IgD-negative memory B cell (primary cell): Measurements from ENCODE around the gene FAM13B. TPM values are rescaled to one million over a fixed set of nuclear protein-coding genes. Genes with fewer than 3 reads are reported as not detected.
"Not testable (repeated sequence)": the region's sequence is repeated elsewhere in the genome, so short reads cannot be mapped to it uniquely, and the experiment has no call there.

Experiments
- H3K27ac Mint-ChIP-seq, 3 donors: one replicate each; pipeline ENCODE4 v1.8.0; 2020 to 2022; ENCODE audit warnings: mild to moderate bottlenecking in 3 of 3, mixed read lengths in 3 of 3, moderate library complexity in 1 of 3
- H3K27me3 Mint-ChIP-seq: one replicate; pipeline ENCODE4 v1.8.0; 2021; ENCODE audit warnings: mixed read lengths
- H3K36me3 Mint-ChIP-seq: one replicate; pipeline ENCODE4 v1.8.0; 2020; ENCODE audit warnings: mild to moderate bottlenecking, mixed read lengths
- H3K4me1 Mint-ChIP-seq, 3 donors: one replicate each; pipeline ENCODE4 v1.8.0; 2020 to 2022; ENCODE audit warnings: mixed read lengths in 3 of 3, mild to moderate bottlenecking in 1 of 3
- H3K4me3 Mint-ChIP-seq, 4 donors: one replicate each; pipeline ENCODE4 v1.8.0; 2020 to 2022; ENCODE audit warnings: mild to moderate bottlenecking in 4 of 4, mixed read lengths in 4 of 4, moderate library complexity in 3 of 4
- H3K9me3 Mint-ChIP-seq, 3 donors: one replicate each; pipeline ENCODE4 v1.8.0; 2020 to 2021; ENCODE audit warnings: mixed read lengths in 3 of 3, mild to moderate bottlenecking in 1 of 3
- polyA plus RNA-seq: library from polyadenylated mRNA; unstranded; fragments of 300-500 nt; fragmentation: Illumina TruSeq; gene quantifications from one replicate; pipeline ENCODE4 v1.2.3, GENCODE V29; 2021

The FAM13B gene
- polyA plus RNA-seq, 1 donor from 2014 or later = 34.2 TPM

DNA sequence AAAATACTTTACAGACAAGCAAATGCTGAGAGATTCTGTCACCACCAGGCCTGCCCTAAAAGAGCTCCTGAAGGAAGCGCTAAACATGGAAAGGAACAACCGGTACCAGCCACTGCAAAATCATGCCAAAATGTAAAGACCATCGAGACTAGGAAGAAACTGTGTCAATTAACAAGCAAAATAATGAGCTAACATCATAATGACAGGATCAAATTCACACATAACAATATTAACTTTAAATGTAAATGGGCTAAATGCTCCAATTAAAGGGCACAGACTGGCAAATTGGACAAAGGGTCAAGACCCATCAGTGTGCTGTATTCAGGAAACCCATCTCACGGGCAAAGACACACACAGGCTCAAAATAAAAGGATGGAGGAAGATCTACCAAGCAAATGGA is 62.5 kb downstream of the FAM13B start:
- H3K27ac Mint-ChIP-seq, H3K4me1 Mint-ChIP-seq, H3K27me3 Mint-ChIP-seq, H3K4me3 Mint-ChIP-seq, H3K9me3 Mint-ChIP-seq: not testable (repeated sequence)
- H3K36me3 Mint-ChIP-seq = peaks cover 13% of the 10 kb centered on the region

DNA sequence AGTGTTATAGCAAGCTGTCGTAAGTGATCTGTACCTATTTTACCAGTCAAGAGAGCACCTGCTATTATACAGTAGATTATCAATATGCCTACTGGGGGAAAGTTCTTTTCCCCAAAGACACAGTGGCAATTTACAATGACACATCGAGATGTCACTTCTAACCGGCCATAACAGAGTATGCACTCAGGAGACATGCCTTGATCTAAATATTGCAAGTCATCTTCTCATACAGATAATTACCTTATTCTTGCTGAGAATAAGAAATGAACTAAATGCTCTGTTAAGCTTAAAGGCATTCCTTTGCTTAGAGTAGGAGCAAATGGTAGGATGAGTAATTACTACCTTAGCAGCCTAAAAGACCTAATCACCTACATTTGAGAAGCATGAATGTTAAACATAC is 72.1 kb downstream of the FAM13B start:
- Mint-ChIP-seq H3K27me3 (no peaks in the 10 kb centered on the region), H3K4me3 (no peak overlapping the region), H3K4me1 (peaks cover 0 to 7% (median 0%) of the 10 kb centered on the region in 3 donors), H3K9me3 (no peaks in the 10 kb centered on the region), H3K36me3 (peaks cover 9% of the 10 kb centered on the region), H3K27ac (no peak overlapping the region)

DNA sequence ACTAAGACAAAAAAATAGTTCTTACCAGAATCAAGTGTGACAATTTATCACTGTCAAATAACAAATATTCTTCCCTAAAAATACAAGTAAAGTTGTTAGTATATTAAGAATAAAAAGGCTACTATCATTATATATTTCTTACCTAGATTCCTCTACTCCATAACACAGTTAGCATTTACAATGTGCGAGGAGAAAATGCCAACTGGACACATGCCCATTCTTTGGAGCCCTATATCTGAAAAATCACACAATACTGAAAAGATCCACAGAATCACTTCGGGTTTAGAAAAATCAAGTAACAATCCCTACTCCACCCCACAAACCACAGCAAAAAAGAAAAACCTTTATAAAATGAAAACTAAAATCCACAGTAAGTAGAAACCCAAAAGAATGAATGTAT is 72.7 kb downstream of the FAM13B start:
- Mint-ChIP-seq H3K4me1 (peaks cover 0 to under 1% (median 0%) of the 10 kb centered on the region in 3 donors), H3K4me3 (no peak overlapping the region), H3K27ac (no peak overlapping the region), H3K36me3 (peaks cover 6% of the 10 kb centered on the region), H3K9me3 (no peaks in the 10 kb centered on the region), H3K27me3 (no peaks in the 10 kb centered on the region)

DNA sequence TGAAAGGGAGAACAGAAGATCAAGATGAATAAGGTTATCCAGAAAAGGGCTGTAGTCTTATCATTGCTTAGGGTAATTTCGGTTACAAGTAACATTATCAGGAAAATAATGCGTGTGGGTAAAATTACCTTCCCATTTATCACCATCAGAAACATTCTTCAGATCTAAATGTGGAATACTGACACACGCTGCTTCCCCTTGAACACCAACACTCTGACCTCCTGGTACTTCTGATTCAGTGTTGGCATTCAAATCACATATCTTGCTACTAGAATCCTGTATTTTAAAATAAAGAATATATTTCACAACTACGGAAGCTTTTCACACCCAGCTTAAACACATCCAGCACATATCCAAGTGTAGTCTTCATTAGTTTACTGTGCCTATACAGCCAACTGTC is 73.4 kb downstream of the FAM13B start:
- no peaks in the 10 kb centered on the region for H3K27me3 Mint-ChIP-seq
- no peaks in the 10 kb centered on the region for H3K9me3 Mint-ChIP-seq
- no peaks in the 10 kb centered on the region for H3K4me1 Mint-ChIP-seq
- no peak overlapping the region for H3K27ac Mint-ChIP-seq
- peaks cover 4% of the 10 kb centered on the region for H3K36me3 Mint-ChIP-seq
- H3K4me3 Mint-ChIP-seq = no peak overlapping the region

DNA sequence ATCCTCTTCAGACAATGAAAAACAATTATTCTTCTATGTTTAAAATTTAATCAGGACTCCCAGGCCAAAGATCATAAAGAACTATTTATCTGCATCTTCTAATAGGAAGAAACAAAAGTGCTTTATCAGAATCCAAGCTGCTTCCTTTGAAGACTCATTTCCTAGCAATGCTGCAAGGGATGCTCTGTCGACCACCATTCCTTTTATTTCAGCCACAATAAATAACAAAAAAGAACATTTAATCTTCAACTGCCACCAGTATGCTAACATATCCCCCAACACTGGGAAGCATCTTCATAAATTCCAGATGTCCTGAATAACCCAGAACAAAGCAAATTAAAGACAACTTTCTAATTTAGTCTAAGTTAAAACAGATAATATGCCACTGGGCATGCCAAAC is 74.9 kb downstream of the FAM13B start:
- H3K4me1 Mint-ChIP-seq = no peaks in the 10 kb centered on the region
- no peaks in the 10 kb centered on the region for H3K9me3 Mint-ChIP-seq
- no peak overlapping the region for H3K4me3 Mint-ChIP-seq
- H3K27ac Mint-ChIP-seq = peak overlapping the region in 1 of 3 donors; percentile 14
- no peaks in the 10 kb centered on the region for H3K27me3 Mint-ChIP-seq
- peaks cover 5% of the 10 kb centered on the region for H3K36me3 Mint-ChIP-seq

DNA sequence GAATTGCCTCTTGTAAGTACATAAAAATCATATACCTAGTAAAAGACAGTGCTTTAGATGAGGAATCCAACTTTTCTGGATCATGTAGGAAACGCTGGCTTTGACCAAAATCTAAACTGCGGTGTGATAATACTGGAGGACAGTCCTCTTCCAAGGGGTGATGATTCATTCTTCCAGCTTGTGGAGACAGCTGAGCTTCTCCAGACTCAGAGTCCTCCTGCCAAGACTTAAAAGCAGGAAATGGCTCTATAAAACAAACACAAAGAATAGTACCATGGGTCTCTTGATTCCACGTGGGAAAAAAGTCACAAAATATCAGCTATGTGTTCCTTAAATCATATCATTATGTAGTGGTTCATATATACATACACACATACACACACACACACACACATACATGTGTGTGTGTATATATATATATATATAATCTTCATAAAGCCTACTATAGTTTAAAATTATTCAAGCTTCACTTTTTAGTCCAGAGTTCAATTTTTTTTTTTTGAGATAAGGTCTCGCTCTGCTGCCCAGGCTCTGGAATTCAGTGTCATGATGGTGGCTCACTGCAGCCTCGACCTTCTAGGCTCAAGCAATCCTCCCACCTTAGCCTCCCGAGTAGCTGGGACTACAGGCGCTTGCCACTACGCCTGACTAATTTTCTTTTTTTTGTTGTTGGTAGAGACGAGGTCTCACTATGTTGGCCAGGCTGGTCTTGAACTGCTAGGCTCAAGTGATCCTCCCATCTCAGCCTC is 78.6 kb downstream of the FAM13B start:
- Mint-ChIP-seq H3K4me1 (no peaks in the 10 kb centered on the region), H3K4me3 (no peak overlapping the region), H3K27ac (no peak overlapping the region), H3K9me3 (no peaks in the 10 kb centered on the region), H3K27me3 (no peaks in the 10 kb centered on the region), H3K36me3 (peaks cover 4% of the 10 kb centered on the region)

DNA sequence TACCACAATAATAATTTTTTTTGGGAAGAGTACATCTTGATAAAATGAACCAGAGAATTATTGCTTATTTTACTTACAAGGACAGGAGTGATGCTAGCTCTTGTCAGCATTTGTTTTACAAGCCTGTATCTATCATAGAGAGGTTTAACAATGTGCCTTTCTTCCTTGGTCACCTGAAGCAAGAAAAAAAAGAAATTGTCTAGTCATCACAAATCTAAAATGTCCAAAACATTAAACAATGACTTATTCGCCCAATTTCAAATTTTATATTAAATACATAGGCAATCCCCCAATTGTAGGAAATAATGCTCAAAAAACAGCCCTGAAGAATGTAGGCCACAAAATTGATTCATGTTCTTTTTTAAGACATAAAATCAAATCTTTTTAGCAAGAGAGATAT is 87.1 kb downstream of the FAM13B start:
- Mint-ChIP-seq H3K27me3 (no peaks in the 10 kb centered on the region), H3K27ac (peak overlapping the region in 2 of 3 donors; percentile 10 to 27), H3K36me3 (peaks cover 20% of the 10 kb centered on the region), H3K4me1 (no peaks in the 10 kb centered on the region), H3K4me3 (no peak overlapping the region), H3K9me3 (no peaks in the 10 kb centered on the region)

DNA sequence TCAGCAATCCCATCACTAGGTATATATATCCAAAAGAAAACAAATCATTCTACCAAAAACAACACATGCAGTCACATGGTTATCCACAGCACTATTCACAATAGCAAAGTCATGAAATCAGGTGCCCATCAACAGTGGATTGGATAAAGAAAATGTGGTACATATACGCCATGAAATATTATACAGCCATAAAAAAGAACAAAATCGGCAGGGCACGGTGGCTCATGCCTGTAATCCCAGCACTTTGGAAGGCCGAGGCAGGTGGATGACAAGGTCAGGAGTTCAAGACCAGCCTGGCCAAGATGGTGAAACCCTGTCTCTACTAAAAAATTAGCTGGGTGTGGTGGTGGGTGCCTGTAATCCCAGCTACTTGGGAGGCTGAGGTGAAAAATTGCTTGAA is 88.6 kb downstream of the FAM13B start:
- not testable (repeated sequence) for H3K9me3 Mint-ChIP-seq, H3K27me3 Mint-ChIP-seq, H3K4me1 Mint-ChIP-seq
- peak overlapping the region in 1 of 3 donors; percentile 2 for H3K27ac Mint-ChIP-seq
- H3K36me3 Mint-ChIP-seq = peaks cover 18% of the 10 kb centered on the region
- peak overlapping the region in 1 of 4 donors; percentile 52 for H3K4me3 Mint-ChIP-seq

DNA sequence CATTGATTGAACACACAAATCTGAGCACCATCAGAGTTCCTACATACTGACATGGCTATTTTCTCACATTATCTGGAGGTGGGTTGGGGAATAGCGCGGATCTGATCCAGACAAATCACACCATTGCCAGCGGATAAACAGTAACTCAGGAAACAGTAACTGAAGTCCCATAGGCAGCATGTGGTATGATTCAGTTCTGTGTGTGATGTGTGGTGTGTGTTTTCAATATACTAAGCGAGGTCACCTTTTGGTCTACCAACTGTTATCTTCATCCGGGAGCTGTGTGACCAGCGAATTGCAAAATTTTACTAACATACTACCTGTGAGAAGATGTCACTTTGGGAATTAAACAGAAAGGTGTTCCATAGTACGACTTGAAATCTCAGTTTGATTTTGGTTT is 93.5 kb downstream of the FAM13B start:
- Mint-ChIP-seq H3K4me3 (no peak overlapping the region), H3K36me3 (peaks cover 7% of the 10 kb centered on the region), H3K27ac (no peak overlapping the region), H3K27me3 (no peaks in the 10 kb centered on the region), H3K9me3 (no peaks in the 10 kb centered on the region), H3K4me1 (peaks cover 5 to 20% (median 14%) of the 10 kb centered on the region in 3 donors)

DNA sequence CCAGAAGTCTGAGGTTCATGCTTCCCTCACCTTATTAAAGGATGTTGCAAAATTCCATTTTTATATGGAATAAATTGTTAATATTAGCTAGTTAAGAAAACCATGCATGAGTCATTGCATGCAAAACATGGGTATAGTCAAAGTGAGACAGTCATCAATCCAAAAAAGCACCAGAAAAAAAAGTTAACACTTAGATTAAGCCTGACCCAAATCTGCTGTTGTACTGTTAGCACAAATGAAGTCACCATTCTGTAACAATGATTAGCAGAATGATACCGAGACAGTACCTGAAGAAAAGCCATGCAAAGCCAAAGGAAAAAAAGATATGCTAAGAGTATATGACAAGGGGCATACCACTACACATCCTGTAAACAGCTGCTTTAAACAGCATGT is 94.1 kb downstream of the FAM13B start:
- H3K4me3 Mint-ChIP-seq = no peak overlapping the region
- H3K27ac Mint-ChIP-seq = no peak overlapping the region
- H3K27me3 Mint-ChIP-seq = no peaks in the 10 kb centered on the region
- peaks cover 2% of the 10 kb centered on the region for H3K36me3 Mint-ChIP-seq
- H3K4me1 Mint-ChIP-seq = peaks cover 5 to 20% (median 14%) of the 10 kb centered on the region in 3 donors
- no peaks in the 10 kb centered on the region for H3K9me3 Mint-ChIP-seq

DNA sequence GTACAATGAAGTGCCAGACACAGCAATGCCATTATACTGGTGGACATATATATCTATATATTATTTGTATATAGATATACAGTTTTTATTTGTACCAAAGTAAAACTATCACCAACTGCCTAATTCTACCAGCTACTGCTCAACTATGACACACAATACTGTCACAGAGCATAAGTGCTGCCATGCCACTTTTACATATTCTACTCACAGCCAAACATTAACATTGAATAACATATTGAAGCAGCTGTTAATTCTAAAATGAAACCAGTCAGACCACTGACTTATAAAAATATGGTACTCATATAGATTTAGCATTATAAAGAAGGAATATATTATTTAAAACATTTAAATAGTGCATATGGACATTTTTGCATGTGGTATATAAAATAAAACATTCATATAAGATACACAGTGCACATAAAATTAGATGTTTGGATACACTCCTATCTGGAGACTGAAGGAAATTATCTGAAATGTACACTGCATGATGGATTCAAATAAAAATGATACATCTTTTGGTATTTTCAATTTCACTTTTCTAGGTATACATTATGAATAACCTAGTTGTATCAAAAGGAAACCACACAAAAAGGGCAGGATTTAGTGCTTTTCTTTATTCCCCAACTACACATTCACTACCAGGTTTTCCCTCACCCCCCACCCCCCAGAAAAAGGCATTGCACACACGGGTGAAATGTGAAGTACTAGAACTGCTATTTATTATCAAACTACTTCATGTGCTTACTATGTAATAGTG is 94.7 kb downstream of the FAM13B start:
- peaks cover 5 to 20% (median 14%) of the 10 kb centered on the region in 3 donors for H3K4me1 Mint-ChIP-seq
- H3K9me3 Mint-ChIP-seq = no peaks in the 10 kb centered on the region
- no peak overlapping the region for H3K4me3 Mint-ChIP-seq
- no peak overlapping the region for H3K27ac Mint-ChIP-seq
- no peaks in the 10 kb centered on the region for H3K27me3 Mint-ChIP-seq
- H3K36me3 Mint-ChIP-seq = peaks cover 2% of the 10 kb centered on the region

DNA sequence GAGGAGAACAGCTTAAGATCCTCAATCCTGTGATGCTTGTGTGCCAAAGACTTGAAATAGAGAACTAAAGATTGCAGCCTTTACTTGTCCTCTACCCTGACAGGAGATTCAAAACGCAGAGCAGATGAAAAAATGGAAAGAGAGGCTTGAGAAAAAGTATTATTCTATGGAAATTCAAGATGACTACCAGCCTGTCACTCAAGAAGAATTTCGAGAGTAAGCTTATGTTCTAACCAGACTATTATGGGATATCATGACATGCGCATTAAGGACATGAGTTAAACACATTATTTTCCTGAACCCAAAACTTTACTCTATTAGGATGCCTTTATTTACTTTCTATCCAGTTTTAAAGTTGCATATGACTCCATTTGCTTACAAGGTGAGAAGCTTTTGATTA is 97.2 kb downstream of the FAM13B start:
- Mint-ChIP-seq H3K27me3 (no peaks in the 10 kb centered on the region), H3K4me3 (no peak overlapping the region), H3K27ac (peak overlapping the region; percentile 23 to 83 (median 54)), H3K36me3 (no peaks in the 10 kb centered on the region), H3K4me1 (peaks cover 5 to 20% (median 14%) of the 10 kb centered on the region in 3 donors), H3K9me3 (no peaks in the 10 kb centered on the region)

DNA sequence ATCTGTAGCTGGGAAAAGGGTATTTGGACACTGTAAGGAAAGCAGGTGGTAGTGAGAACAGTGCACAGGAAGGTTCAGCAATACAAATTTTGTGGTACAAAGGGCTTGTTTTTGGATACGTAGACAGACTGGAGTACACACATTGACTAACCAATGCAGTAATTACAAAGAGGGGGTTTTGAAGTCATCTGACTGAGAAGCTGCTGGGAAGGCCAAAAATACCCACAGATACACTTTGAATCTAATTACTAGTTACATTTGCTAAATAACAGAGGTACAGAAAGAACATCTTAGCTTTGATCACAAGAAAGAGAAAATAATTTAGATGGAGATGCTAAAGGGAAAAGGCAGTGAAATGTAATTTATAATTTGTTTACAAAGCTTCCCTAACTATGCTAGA is 97.7 kb downstream of the FAM13B start:
- no peaks in the 10 kb centered on the region for H3K27me3 Mint-ChIP-seq
- no peaks in the 10 kb centered on the region for H3K36me3 Mint-ChIP-seq
- no peak overlapping the region for H3K4me3 Mint-ChIP-seq
- peak overlapping the region; percentile 3 to 83 (median 23) for H3K27ac Mint-ChIP-seq
- no peaks in the 10 kb centered on the region for H3K9me3 Mint-ChIP-seq
- H3K4me1 Mint-ChIP-seq = peaks cover 5 to 20% (median 14%) of the 10 kb centered on the region in 3 donors

DNA sequence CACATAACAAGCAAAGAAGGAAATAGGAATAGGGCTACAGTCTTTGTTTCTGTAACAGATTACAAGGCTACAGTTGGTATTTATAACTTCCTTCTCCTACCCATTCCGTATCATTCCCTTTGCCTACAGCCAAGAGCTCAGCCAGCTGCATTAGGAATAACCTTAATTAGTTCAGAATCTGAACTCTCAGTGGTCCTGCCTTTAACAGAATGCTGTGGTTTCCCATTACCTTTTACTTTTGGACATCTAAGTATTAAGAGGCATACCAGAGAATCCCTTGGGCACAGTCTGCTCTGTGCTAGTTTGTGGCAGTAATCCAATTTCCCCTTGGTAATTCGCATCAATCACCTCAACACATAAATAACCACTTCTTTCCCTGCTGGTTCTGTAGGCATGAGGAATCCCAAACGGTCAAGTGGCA is 99.4 kb downstream of the FAM13B start:
- H3K27ac Mint-ChIP-seq = no peak overlapping the region
- no peak overlapping the region for H3K4me3 Mint-ChIP-seq
- no peaks in the 10 kb centered on the region for H3K9me3 Mint-ChIP-seq
- H3K27me3 Mint-ChIP-seq = no peaks in the 10 kb centered on the region
- H3K4me1 Mint-ChIP-seq = peaks cover 5 to 20% (median 14%) of the 10 kb centered on the region in 3 donors
- peaks cover 2% of the 10 kb centered on the region for H3K36me3 Mint-ChIP-seq

DNA sequence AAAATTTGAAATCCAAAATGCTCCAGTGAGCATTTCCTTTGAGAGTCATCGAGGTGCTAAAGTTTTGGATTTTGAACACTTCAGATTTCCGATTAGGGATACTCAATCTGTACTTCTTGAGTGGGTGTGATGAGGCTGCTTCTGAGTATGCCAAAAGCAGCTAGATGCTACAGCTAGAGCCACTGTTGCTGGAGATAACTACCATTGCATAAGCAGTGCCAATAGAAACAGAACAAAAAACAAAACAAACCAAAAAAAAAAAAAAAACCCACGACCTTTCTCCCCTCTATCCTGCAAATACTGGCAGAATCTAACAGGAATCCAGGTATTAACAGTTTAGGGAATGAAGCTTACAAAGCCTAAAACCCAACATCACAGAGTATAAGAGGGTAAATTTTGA is 100.1 kb downstream of the FAM13B start:
- H3K27ac Mint-ChIP-seq = no peak overlapping the region
- peaks cover 5 to 20% (median 14%) of the 10 kb centered on the region in 3 donors for H3K4me1 Mint-ChIP-seq
- H3K9me3 Mint-ChIP-seq = no peaks in the 10 kb centered on the region
- peaks cover 2% of the 10 kb centered on the region for H3K36me3 Mint-ChIP-seq
- no peak overlapping the region for H3K4me3 Mint-ChIP-seq
- no peaks in the 10 kb centered on the region for H3K27me3 Mint-ChIP-seq

DNA sequence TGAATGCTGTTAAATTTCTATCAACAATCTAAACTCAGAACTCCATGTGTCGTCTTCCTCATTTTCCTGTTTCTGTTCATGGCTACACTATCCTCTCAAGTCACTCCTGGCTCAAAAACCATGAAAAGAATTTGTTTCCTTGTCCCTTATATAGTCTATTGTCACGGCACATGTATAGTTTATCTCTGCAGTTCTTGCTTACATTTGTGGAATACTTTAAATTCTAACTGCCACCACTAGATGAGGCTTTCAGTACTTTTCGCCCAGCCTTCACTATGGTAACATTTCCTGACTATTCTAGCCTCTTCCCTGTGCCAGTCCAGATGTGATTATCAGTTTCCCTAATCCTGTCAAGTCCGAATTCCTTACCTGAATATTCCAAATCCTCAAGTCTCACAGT is 109.0 kb downstream of the FAM13B start:
- Mint-ChIP-seq H3K36me3 (no peaks in the 10 kb centered on the region), H3K4me3 (no peak overlapping the region), H3K27ac (peak overlapping the region in 1 of 3 donors; percentile 62)

More for the DNA sequence above, 109.0 kb downstream of the FAM13B start:
- Mint-ChIP-seq H3K27me3 (no peaks in the 10 kb centered on the region), H3K9me3 (no peaks in the 10 kb centered on the region), H3K4me1 (peaks cover 0 to 3% (median 0%) of the 10 kb centered on the region in 3 donors)
